Neuronal stem cell (in vitro differentiated cells): ENCODE data around the gene ROCK1.

Experiments
- DNase-seq: peaks from one replicate; pipeline ENCODE4 v3.0.0-alpha.2; 2013; ENCODE audit warnings: low spot score
- H2AFZ ChIP-seq: one replicate; pipeline ENCODE4 v1.6.1; 2013; ENCODE audit warnings: mild to moderate bottlenecking, low read length, inconsistent platforms
- H2AK5ac ChIP-seq: 2 replicates; pipeline ENCODE4 v1.6.1; 2013; ENCODE audit warnings: low read depth, mild to moderate bottlenecking, inconsistent platforms, low read length, moderate library complexity, mixed read lengths
- H2BK120ac ChIP-seq: 2 replicates; pipeline ENCODE4 v1.6.1; 2013; ENCODE audit warnings: low read depth, mild to moderate bottlenecking, inconsistent platforms, low read length, moderate library complexity, mixed read lengths
- H2BK12ac ChIP-seq: one replicate; pipeline ENCODE4 v1.6.1; 2013; ENCODE audit warnings: low read length, inconsistent platforms
- H2BK15ac ChIP-seq: 2 replicates; pipeline ENCODE4 v1.6.1; 2013; ENCODE audit warnings: mild to moderate bottlenecking, low read length, inconsistent platforms, mixed read lengths
- H2BK5ac ChIP-seq: one replicate; pipeline ENCODE4 v1.6.1; 2013; ENCODE audit warnings: inconsistent platforms, mild to moderate bottlenecking, low read length, moderate library complexity
- H3K14ac ChIP-seq: one replicate; pipeline ENCODE4 v1.6.1; 2013; ENCODE audit warnings: low read length, inconsistent platforms
- H3K18ac ChIP-seq: 2 replicates; pipeline ENCODE4 v1.6.1; 2013; ENCODE audit warnings: low read length, inconsistent platforms
- H3K23ac ChIP-seq: 2 replicates; pipeline ENCODE4 v1.6.1; 2013; ENCODE audit warnings: low read depth, mild to moderate bottlenecking, mixed read lengths, low read length, inconsistent platforms; ENCODE audit not compliant: poor library complexity
- H3K27ac ChIP-seq: replicated peaks from 3 replicates; pipeline ENCODE4 v1.5.1; 2013; ENCODE audit warnings: low read length, inconsistent platforms
- H3K27me3 ChIP-seq, 3 experiments: 2 replicates each; pipeline ENCODE4 v1.6.1; 2013; ENCODE audit warnings: low read length in 3 of 3, mild to moderate bottlenecking in 2 of 3, inconsistent platforms in 1 of 3, low read depth in 1 of 3, mixed read lengths in 1 of 3, moderate library complexity in 1 of 3; ENCODE audit not compliant: control insufficient read depth in 3 of 3, insufficient read depth in 3 of 3
- H3K36me3 ChIP-seq, 2 donors: replicated peaks in 1 of 2; 2 replicates each; pipeline ENCODE4 v1.6.1; 2013; ENCODE audit warnings: low read length in 2 of 2; ENCODE audit not compliant: control insufficient read depth in 2 of 2, insufficient read depth in 2 of 2
- H3K4ac ChIP-seq: 2 replicates; pipeline ENCODE4 v1.6.1; 2013; ENCODE audit warnings: inconsistent platforms, mild to moderate bottlenecking, low read length, moderate library complexity
- H3K4me1 ChIP-seq, 2 donors: 1 replicate in 1 of 2; 2 replicates in 1 of 2; pipeline ENCODE4 v1.6.1; 2013; ENCODE audit warnings: low read length in 2 of 2, low read depth in 1 of 2; ENCODE audit not compliant: control insufficient read depth in 2 of 2, insufficient read depth in 1 of 2
- H3K4me2 ChIP-seq: one replicate; pipeline ENCODE4 v1.6.1; 2013; ENCODE audit warnings: mild to moderate bottlenecking, low read length, inconsistent platforms; ENCODE audit not compliant: insufficient read depth, poor library complexity, severe bottlenecking
- H3K4me3 ChIP-seq, 2 donors: 2 replicates each; pipeline ENCODE4 v1.5.1; 2013; ENCODE audit warnings: low read length in 2 of 2, mild to moderate bottlenecking in 2 of 2, inconsistent platforms in 1 of 2, moderate library complexity in 1 of 2
- H3K79me1 ChIP-seq: one replicate; pipeline ENCODE4 v1.6.1; 2013; ENCODE audit warnings: low read depth, mild to moderate bottlenecking, inconsistent platforms, low read length, moderate library complexity
- H3K9ac ChIP-seq: one replicate; pipeline ENCODE4 v1.6.1; 2013; ENCODE audit warnings: mild to moderate bottlenecking, low read depth, low read length, inconsistent platforms; ENCODE audit not compliant: poor library complexity
- H3K9me3 ChIP-seq, 2 donors: replicated peaks in 1 of 2; 2 replicates each; pipeline versions ENCODE3 to v1.6.1; 2013; ENCODE audit warnings: low read length in 2 of 2, mild to moderate bottlenecking in 2 of 2, inconsistent platforms in 1 of 2, low read depth in 1 of 2, mixed read lengths in 1 of 2, moderate library complexity in 1 of 2; ENCODE audit not compliant: control insufficient read depth in 2 of 2, insufficient read depth in 1 of 2
- H4K8ac ChIP-seq: one replicate; pipeline ENCODE4 v1.6.1; 2013; ENCODE audit warnings: low read depth, mild to moderate bottlenecking, inconsistent platforms, low read length, moderate library complexity
- H4K91ac ChIP-seq: one replicate; pipeline ENCODE4 v1.6.1; 2013; ENCODE audit warnings: low read length, low read depth, mild to moderate bottlenecking, inconsistent platforms; ENCODE audit not compliant: poor library complexity
- WGBS, 2 donors: extraction: QIAGEN DNeasy Blood & Tissue Kit; methylation state at CpG; one replicate each; pipeline ENCODE4 v1.1.7; 2013; ENCODE audit warnings: missing lambda C conversion rate in 2 of 2, mixed read lengths in 1 of 2; ENCODE audit not compliant: insufficient read length in 2 of 2, insufficient replicate concordance in 1 of 2; ENCODE audit errors: extremely low coverage in 2 of 2; 5-methylcytosine and 5-hydroxymethylcytosine counted together

ROCK1 gene

DNA sequence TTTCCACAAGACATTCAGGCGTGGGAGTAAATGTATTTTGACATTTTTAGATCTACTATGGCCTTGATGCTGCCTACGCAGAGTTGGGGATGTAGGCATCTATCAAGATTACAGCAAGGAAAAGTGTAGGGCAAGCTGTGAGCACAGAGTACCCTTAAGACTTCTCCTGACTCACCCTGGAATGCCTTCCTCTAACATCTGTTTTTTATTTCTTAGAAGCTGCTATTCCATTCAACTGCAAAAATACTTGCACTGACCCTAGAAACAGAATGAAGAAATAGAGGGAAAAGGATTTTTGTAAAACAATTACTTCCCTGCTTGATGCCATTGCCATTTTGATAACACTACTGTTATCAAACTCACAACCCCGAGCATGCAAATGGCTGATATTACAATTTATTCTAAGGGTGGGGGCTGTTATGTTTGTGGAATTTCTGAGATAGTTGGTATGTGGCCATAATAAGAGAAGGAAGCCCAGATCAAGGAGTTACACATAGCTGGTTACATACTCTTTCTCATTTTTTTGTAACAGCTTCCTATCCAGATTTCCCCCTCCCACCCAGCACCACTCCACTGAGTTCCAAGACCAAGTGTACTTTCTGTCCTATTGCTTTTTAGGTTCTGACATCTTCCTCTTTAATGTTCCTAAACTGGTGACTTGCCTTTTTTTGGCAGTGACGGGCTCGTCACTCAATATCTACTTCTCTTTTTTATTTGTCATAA, 6.0 kb upstream of the ROCK1 start:
- no peak overlapping the region for H3K9ac ChIP-seq
- H2AFZ ChIP-seq = no peak overlapping the region
- H2BK15ac ChIP-seq = no peak overlapping the region
- H3K9me3 ChIP-seq = no peaks in the 10 kb centered on the region
- no peak overlapping the region for H3K4ac ChIP-seq
- H2BK12ac ChIP-seq = no peak overlapping the region
- no peak overlapping the region for H3K27ac ChIP-seq
- H4K91ac ChIP-seq = no peak overlapping the region
- H2BK5ac ChIP-seq = no peak overlapping the region
- H2AK5ac ChIP-seq = no peak overlapping the region
- H3K14ac ChIP-seq = no peak overlapping the region
- no peak overlapping the region for H4K8ac ChIP-seq
- DNase-seq = no peak
- no peak overlapping the region for H3K23ac ChIP-seq
- no peak overlapping the region for H3K4me2 ChIP-seq
- no CpG with 5 or more reads among the region's 5 CpGs for WGBS, 2 donors
- peaks cover 0 to 25% (median 0%) of the 10 kb centered on the region in 3 experiments for H3K27me3 ChIP-seq
- no peaks in the 10 kb centered on the region for H3K79me1 ChIP-seq
- no peak overlapping the region for H2BK120ac ChIP-seq
- H3K4me1 ChIP-seq = peaks cover 0 to 1% of the 10 kb centered on the region in 2 donors
- H3K36me3 ChIP-seq = no peaks in the 10 kb centered on the region
- no peak overlapping the region for H3K4me3 ChIP-seq
- H3K18ac ChIP-seq = no peak overlapping the region

- H2AK5ac ChIP-seq = no peak overlapping the region
- peaks cover 0 to 25% (median 2%) of the 10 kb centered on the region in 3 experiments for H3K27me3 ChIP-seq
- H3K4me2 ChIP-seq = no peak overlapping the region
- no peak overlapping the region for H4K8ac ChIP-seq
- H2AFZ ChIP-seq = no peak overlapping the region
- no peak overlapping the region for H3K14ac ChIP-seq
- no peak for DNase-seq
- no peak overlapping the region for H2BK15ac ChIP-seq
- H3K79me1 ChIP-seq = peaks cover 5% of the 10 kb centered on the region
- no peak overlapping the region for H3K27ac ChIP-seq
- no peaks in the 10 kb centered on the region for H3K9me3 ChIP-seq
- no peak overlapping the region for H3K4ac ChIP-seq
- no peak overlapping the region for H2BK12ac ChIP-seq
- H3K4me3 ChIP-seq = no peak overlapping the region
- no CpG with 5 or more reads among the region's 7 CpGs for WGBS, 2 donors
- no peak overlapping the region for H3K23ac ChIP-seq
- no peak overlapping the region for H4K91ac ChIP-seq
- no peak overlapping the region for H3K18ac ChIP-seq
- H3K9ac ChIP-seq = no peak overlapping the region
- peaks cover 0 to 1% of the 10 kb centered on the region in 2 donors for H3K4me1 ChIP-seq
- H2BK5ac ChIP-seq = no peak overlapping the region
- no peaks in the 10 kb centered on the region for H3K36me3 ChIP-seq
- no peak overlapping the region for H2BK120ac ChIP-seq
Observed at GRCh38 chr18:21115519-21116411, 4.2 kb upstream of the ROCK1 start.

DNA sequence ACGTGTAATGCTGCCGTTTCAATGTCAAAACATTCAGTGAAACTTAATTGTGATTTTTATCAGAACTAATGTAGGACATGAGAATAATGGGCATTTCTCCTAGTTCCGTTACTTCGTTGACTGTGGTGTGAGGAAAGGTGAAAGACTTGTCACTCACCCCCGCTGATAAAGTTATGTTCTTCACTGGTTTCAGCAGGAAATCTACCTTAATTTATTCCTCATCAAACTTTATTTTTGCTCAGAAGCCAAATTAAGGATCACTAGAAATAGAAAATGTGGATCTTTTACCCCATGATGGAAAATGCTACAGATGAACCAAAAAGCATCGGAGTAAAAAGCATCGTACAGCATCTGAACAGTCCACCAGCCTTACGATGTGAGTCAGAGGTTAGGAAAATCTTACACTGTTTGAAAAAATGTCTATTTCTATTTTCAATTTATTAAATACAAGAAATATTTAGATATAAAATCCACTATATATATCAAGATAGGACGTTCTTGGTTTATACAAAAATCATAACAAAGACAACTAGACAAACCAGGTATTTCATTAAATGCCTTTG, 1.0 kb upstream of the ROCK1 start:
- peak overlapping the region in 1 of 2 donors; percentile 66 for H3K4me3 ChIP-seq
- H3K9me3 ChIP-seq = no peaks in the 10 kb centered on the region
- H3K4me1 ChIP-seq = peaks cover 3 to 8% of the 10 kb centered on the region in 2 donors
- H4K91ac ChIP-seq = no peak overlapping the region
- peak overlapping the region; percentile 92 for H2AFZ ChIP-seq
- no peak overlapping the region for H3K23ac ChIP-seq
- no peak overlapping the region for H3K4ac ChIP-seq
- no CpG with 5 or more reads among the region's 9 CpGs for WGBS, 2 donors
- H2BK120ac ChIP-seq = no peak overlapping the region
- H3K18ac ChIP-seq = no peak overlapping the region
- H3K14ac ChIP-seq = no peak overlapping the region
- no peak overlapping the region for H2AK5ac ChIP-seq
- no peak for DNase-seq
- H3K36me3 ChIP-seq = no peaks in the 10 kb centered on the region
- peaks cover 7% of the 10 kb centered on the region for H3K79me1 ChIP-seq
- no peak overlapping the region for H2BK15ac ChIP-seq
- H3K4me2 ChIP-seq = peak overlapping the region; percentile 87
- no peak overlapping the region for H3K27ac ChIP-seq
- H4K8ac ChIP-seq = no peak overlapping the region
- no peak overlapping the region for H2BK12ac ChIP-seq
- H3K27me3 ChIP-seq = peaks cover 0 to 18% (median 2%) of the 10 kb centered on the region in 3 experiments
- no peak overlapping the region for H2BK5ac ChIP-seq
- H3K9ac ChIP-seq = no peak overlapping the region

DNA sequence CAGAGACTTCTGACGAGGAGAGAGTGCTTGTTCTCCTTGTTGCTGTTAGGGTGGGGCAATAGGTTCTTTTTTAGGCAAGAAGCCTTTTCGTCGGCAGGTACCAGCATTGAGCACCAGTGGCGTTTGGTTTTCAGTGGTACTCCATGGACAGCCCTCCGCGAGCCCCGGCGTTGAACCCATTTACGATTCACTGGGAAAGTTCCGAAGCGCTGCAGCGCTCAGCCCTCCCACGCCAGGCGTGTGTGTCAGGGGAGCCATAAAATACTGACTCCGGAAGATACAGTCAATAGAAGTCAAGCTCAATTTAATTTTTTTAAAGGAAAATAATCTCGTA, 494 bp upstream of the ROCK1 start:
- Histone ChIP-seq H3K27ac (peak overlapping the region; percentile 69), H2AK5ac (no peak overlapping the region), H4K8ac (no peak overlapping the region), H2BK5ac (no peak overlapping the region), H3K4me3 (peak overlapping the region; percentile 66 to 80), H3K9ac (no peak overlapping the region), H2BK12ac (no peak overlapping the region), H3K4me1 (peaks cover 3 to 8% of the 10 kb centered on the region in 2 donors), H4K91ac (no peak overlapping the region), H3K9me3 (no peaks in the 10 kb centered on the region), H2BK120ac (no peak overlapping the region), H3K23ac (no peak overlapping the region), H2AFZ (peak overlapping the region; percentile 92), H3K4me2 (peak overlapping the region; percentile 87), H2BK15ac (no peak overlapping the region), H3K79me1 (peaks cover 7% of the 10 kb centered on the region), H3K14ac (no peak overlapping the region), H3K36me3 (no peaks in the 10 kb centered on the region), H3K27me3 (peaks cover 0 to 16% (median 2%) of the 10 kb centered on the region in 3 experiments), H3K4ac (no peak overlapping the region), H3K18ac (peak overlapping the region; percentile 80)
- DNase-seq = no peak
- no CpG with 5 or more reads among the region's 16 CpGs for WGBS, 2 donors
